BE2C (cell line): Measurements from ENCODE around the gene SLC9A3.

Experiments used
- DNase-seq: peaks from one replicate; pipeline ENCODE4 v3.0.0-alpha.2; 2020
- H3K27me3 ChIP-seq: fragments of 250-450 bp; sonication (Bioruptor Pico); 2 replicates; pipeline ENCODE4 v1.5.1; 2020; ENCODE audit warnings: mild to moderate bottlenecking
- H3K36me3 ChIP-seq: fragments of 250-450 bp; sonication (Bioruptor Pico); 2 replicates; pipeline ENCODE4 v1.5.1; 2020; ENCODE audit warnings: mild to moderate bottlenecking
- H3K4me1 ChIP-seq: fragments of 250-450 bp; sonication (Bioruptor Pico); 2 replicates; pipeline ENCODE4 v1.5.1; 2020
- H3K4me3 ChIP-seq: 2 replicates; pipeline ENCODE4 v1.5.1; 2011; ENCODE audit warnings: low read depth, low read length
- H3K9me3 ChIP-seq: fragments of 250-450 bp; sonication (Bioruptor Pico); 2 replicates; pipeline ENCODE4 v1.5.1; 2020
- TF ChIP-seq, protein P1 (sequence below): IDR thresholded peaks from 2 replicates; pipeline ENCODE4 v1.5.1; 2012; ENCODE audit warnings: mild to moderate bottlenecking, low read depth, low read length

Gene SLC9A3

DNA sequence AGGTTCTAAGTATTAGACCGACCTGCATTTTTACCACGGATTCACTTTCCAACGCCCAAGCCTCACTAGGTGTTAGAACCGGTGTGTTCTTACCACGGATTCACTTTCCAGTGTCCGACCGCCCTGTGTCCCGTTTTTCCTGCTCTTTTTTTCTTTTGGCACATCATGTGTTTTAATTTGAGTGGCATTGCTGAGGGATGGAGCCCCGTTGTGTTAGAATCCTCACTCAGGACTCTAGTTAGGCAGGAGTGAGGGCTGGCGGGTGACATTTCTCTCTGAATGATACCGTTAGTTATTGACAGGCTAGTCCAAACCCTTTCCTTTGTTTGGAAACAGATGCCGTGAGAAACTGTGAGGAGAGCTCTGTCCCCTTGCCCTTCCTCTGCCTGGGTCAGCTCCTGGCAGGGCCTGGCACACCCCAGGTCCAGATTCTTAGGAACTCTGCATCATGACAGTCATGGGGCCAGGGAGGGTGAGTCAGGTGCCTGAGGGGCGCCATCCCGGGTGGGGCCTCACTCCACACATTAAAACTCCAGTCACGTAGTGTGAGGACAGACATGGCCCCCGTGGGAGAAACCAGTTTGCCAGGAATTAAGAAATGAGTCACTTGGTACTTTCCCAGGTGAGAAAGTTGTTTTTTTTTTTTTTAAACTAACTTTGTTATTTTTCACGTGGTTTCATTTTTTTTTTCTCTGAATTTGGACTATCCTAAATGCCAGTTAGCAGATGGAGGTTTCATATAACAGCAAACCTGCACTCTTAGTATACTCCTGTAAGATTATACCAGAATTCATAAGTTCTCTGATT is 65.5 kb downstream of the SLC9A3 start:
- no peaks in the 10 kb centered on the region for H3K27me3 ChIP-seq

DNA sequence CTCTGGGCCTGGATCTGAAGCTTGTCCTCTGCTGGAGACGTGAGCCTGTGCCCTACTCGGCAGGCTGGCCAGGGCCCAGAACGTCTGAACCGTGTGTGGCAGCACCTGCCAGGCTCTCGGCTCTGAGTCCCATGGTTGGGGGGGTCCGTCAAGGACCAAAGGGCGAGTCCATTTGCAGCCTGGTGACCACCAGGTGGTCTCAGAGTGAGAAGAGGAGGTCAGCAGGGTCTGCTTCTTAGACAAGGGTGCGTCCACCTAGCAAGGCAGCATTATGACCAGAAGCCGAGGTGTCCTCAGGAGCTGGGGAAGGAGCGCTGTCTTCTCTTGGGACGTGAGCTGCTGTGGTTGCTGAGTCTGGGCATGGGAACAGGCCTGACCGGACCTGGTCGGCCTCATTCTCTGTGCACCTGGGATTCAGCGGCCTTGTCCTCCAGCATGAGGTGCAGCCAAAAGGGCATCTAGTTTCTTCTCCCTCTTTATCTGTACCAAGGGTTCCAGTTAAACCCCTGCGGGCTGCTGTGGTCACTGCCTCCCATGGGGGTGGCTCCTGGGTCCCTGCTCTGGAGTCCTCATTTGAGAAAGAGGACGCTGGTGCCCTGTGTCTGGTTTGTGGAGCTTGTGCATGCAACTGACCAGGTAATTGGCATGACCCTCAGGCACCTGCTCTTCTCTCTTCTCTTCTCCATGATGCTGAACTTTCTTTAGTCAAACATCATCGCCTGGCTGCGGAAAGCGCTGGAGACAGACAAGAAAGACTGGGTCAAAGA is 66.9 kb downstream of the SLC9A3 start:
- Histone ChIP-seq H3K4me1 (no peaks in the 10 kb centered on the region), H3K9me3 (no peaks in the 10 kb centered on the region), H3K36me3 (peaks cover 60% of the 10 kb centered on the region), H3K27me3 (no peaks in the 10 kb centered on the region), H3K4me3 (no peak overlapping the region)
- DNase-seq, result no peak
- TF ChIP-seq, protein P1, sequence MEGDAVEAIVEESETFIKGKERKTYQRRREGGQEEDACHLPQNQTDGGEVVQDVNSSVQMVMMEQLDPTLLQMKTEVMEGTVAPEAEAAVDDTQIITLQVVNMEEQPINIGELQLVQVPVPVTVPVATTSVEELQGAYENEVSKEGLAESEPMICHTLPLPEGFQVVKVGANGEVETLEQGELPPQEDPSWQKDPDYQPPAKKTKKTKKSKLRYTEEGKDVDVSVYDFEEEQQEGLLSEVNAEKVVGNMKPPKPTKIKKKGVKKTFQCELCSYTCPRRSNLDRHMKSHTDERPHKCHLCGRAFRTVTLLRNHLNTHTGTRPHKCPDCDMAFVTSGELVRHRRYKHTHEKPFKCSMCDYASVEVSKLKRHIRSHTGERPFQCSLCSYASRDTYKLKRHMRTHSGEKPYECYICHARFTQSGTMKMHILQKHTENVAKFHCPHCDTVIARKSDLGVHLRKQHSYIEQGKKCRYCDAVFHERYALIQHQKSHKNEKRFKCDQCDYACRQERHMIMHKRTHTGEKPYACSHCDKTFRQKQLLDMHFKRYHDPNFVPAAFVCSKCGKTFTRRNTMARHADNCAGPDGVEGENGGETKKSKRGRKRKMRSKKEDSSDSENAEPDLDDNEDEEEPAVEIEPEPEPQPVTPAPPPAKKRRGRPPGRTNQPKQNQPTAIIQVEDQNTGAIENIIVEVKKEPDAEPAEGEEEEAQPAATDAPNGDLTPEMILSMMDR, result no peak

More for the DNA sequence above, 65.5 kb downstream of the SLC9A3 start:
- TF ChIP-seq, protein P1, result no peak
- peaks cover 53% of the 10 kb centered on the region for H3K36me3 ChIP-seq
- no peaks in the 10 kb centered on the region for H3K4me1 ChIP-seq
- no peaks in the 10 kb centered on the region for H3K9me3 ChIP-seq
- DNase-seq, result no peak
- H3K4me3 ChIP-seq, result no peak overlapping the region

DNA sequence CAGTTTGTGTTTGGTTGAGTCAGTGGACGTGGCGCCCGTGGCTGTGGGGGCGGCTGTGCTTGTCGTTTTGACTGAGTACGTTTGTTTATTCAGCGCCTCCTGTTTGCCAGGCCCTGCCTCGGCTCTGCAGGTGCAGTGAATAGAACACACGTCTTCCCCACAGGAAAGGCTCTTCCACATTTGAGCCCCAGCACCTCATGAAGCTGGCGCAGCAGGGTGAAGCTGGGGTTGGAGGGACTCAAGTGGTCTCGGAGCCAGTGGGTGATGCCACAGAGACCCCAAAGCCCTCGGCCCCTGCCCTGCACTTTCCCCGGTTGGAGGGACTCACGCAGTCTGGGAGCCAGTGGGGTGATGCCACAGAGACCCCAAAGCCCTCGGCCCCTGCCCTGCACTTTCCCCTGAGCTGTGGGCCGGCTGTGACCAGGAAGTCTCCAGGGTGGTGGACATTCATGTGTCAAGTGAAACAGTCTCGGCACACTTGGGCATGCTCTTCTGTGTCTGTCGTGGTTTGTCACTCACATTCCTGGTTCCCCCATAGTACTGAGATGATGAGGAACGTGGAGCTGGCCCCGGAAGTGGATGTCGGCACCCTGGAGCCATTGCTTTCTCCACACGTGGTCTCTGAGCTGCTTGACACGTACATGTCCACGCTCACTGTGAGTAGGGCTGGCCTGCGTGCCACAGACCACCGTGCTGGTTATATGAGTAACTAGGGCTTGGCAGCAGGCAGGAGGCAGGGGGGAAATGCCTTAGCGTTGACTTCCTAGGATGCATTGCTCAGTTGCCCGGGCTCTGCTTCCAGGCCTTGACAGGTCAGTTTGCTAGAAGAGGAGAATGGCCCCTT is 67.7 kb downstream of the SLC9A3 start:
- Histone ChIP-seq H3K4me1 (no peaks in the 10 kb centered on the region), H3K9me3 (no peaks in the 10 kb centered on the region), H3K27me3 (no peaks in the 10 kb centered on the region), H3K36me3 (peaks cover 62% of the 10 kb centered on the region), H3K4me3 (no peak overlapping the region)
- DNase-seq, result no peak
- TF ChIP-seq, protein P1, result no peak

DNA sequence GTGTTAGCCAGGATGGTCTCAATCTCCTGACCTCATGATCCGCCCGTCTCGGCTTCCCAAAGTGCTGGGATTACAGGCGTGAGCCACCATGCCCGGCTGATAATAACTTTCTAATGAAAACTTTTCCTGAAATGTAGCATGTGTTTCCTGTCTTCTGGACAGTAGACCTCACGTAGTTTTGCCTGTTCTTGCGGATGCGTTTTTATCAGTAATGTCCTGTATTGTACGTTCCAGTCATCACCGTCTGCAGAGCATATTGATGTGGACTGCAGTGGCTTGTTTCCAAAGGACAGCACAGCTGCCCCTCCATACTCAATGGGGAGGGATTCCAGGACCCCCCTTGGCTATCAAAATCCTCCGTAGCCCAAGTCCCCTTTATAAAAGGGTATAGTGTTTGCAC is 68.4 kb downstream of the SLC9A3 start:
- Histone ChIP-seq H3K4me3 (no peak overlapping the region), H3K36me3 (peaks cover 68% of the 10 kb centered on the region), H3K4me1 (no peaks in the 10 kb centered on the region), H3K9me3 (no peaks in the 10 kb centered on the region), H3K27me3 (no peaks in the 10 kb centered on the region)
- DNase-seq, result no peak
- TF ChIP-seq, protein P1, result no peak

DNA sequence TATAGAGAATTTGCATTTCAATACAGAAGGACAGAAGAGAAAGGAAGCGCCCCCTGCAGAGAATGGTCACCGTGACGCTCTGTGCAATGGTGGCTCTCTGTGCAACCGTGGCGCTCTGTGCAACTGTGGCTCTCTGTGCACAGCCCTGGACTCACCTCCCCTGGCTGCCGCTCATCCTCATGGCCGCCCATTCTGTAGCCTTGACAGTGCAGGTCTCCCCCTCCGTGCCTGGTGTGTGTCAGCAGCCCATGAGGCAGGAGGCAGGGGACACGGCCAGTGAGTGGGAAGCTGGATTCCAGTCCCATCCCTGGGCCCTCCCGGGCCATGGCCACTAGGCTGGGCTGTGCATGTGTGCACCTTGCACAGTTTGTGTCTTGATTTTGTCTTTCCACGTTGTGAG is 69.3 kb downstream of the SLC9A3 start:
- Histone ChIP-seq H3K4me3 (no peak overlapping the region), H3K9me3 (no peaks in the 10 kb centered on the region), H3K27me3 (no peaks in the 10 kb centered on the region), H3K4me1 (no peaks in the 10 kb centered on the region), H3K36me3 (peaks cover 71% of the 10 kb centered on the region)
- TF ChIP-seq, protein P1, result no peak
- DNase-seq, result no peak
